Neural progenitor cell (in vitro differentiated cells): ENCODE data around the gene SARDH.

Experiments
- CTCF ChIP-seq: fragments of 200-600 bp; sonication (generic); IDR thresholded peaks from 2 replicates; pipeline ENCODE4 v1.5.1; 2017; ENCODE audit warnings: antibody characterized with exemption, mild to moderate bottlenecking
- EZH2 ChIP-seq: fragments of 200-600 bp; sonication (generic); IDR thresholded peaks from 2 replicates; pipeline ENCODE4 v1.6.1; 2017; ENCODE audit warnings: antibody characterized with exemption, mild to moderate bottlenecking, moderate library complexity
- EZH2phosphoT487 ChIP-seq: fragments of 200-600 bp; sonication (generic); IDR thresholded peaks from 2 replicates; pipeline ENCODE4 v1.6.1; 2017; ENCODE audit warnings: antibody characterized with exemption

DNA sequence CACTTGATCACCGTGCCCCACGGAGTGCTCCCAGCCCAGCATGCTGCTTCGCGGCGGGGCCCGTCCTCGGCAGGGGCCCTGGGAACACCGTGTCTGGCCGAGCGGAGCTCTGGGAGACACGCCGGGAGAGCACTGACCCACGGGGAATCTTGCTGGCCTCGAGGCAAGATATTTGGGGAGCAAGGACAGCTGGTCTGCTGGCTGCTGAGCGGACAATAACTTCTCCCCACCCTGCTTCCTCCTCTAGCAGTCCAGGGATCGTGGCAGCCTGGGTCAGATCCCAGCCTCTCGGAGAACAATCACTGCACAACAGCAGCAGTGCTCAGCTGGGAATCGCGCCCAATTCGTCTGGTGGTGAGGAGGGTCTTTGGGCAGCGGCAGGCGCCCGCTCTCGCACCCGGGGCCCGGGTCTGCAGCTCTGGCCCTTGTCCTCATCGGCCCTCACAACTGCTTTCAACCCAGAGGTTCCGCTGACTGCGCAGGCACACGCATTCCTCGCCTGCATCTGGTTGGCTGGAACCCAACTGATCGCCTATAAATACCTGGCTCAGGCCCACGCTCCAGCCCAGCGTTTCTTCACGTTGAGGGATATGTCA, 58.6 kb downstream of the SARDH start:
- TF ChIP-seq CTCF (no peak), EZH2 (no peak), EZH2phosphoT487 (no peak)
